DND-41 (cell line): ENCODE data around the gene NUDCD3.

Source experiments
- ATAC-seq: fragments of 200-7000 bp; cut with Tn5 transposase; 3 replicates; pipeline ENCODE4 v1.9.1; 2021; ENCODE audit warnings: low read depth; ENCODE audit not compliant: insufficient read depth
- DNase-seq: peaks from one replicate; pipeline ENCODE4 v3.0.0-alpha.2; 2020
- H2AFZ ChIP-seq: 2 replicates; pipeline ENCODE4 v1.6.0; 2012; ENCODE audit warnings: low read depth, low read length
- H3K27ac ChIP-seq: 2 replicates; pipeline ENCODE4 v1.5.1; 2012; ENCODE audit warnings: low read length, inconsistent platforms
- H3K27me3 ChIP-seq: fragments of 200-600 bp; sonication (generic); 2 replicates; pipeline ENCODE4 v1.6.0; 2012; ENCODE audit warnings: low read length, mild to moderate bottlenecking, inconsistent platforms; ENCODE audit not compliant: insufficient read depth, poor library complexity
- H3K36me3 ChIP-seq: 2 replicates; pipeline ENCODE4 v1.5.1; 2012; ENCODE audit warnings: low read length, inconsistent platforms; ENCODE audit not compliant: insufficient read depth
- H3K4me1 ChIP-seq: 2 replicates; pipeline ENCODE4 v1.5.1; 2012; ENCODE audit warnings: mild to moderate bottlenecking, low read length; ENCODE audit not compliant: insufficient read depth
- H3K4me2 ChIP-seq: 2 replicates; pipeline ENCODE4 v1.6.0; 2012; ENCODE audit warnings: mild to moderate bottlenecking, moderate library complexity, low read length, inconsistent platforms; ENCODE audit not compliant: insufficient read depth
- H3K4me3 ChIP-seq, 2 experiments: fragments of 200-600 bp in 1 of 2; shearing (Covaris generic) in 1 of 2; 2 replicates each; pipeline ENCODE4 v1.5.1; 2012 to 2016; ENCODE audit warnings: inconsistent platforms in 2 of 2, low read length in 2 of 2, mild to moderate bottlenecking in 2 of 2, low read depth in 1 of 2, moderate library complexity in 1 of 2
- H3K79me2 ChIP-seq: 2 replicates; pipeline ENCODE4 v1.6.0; 2012; ENCODE audit warnings: low read length, inconsistent platforms; ENCODE audit not compliant: insufficient read depth
- H3K9ac ChIP-seq: 2 replicates; pipeline ENCODE4 v1.6.0; 2012; ENCODE audit warnings: low read depth, mild to moderate bottlenecking, inconsistent platforms, low read length, moderate library complexity
- H3K9me3 ChIP-seq: 2 replicates; pipeline ENCODE4 v1.5.1; 2012; ENCODE audit warnings: low read length, moderate library complexity, mild to moderate bottlenecking, inconsistent platforms; ENCODE audit not compliant: insufficient read depth, severe bottlenecking
- H4K20me1 ChIP-seq: 2 replicates; pipeline ENCODE4 v1.6.0; 2012; ENCODE audit warnings: low read length; ENCODE audit not compliant: insufficient read depth
- EZH2 ChIP-seq: IDR thresholded peaks from 3 replicates; pipeline ENCODE4 v1.6.1; 2012; ENCODE audit warnings: borderline replicate concordance, low read depth, mild to moderate bottlenecking, moderate library complexity, low read length, inconsistent platforms; ENCODE audit not compliant: severe bottlenecking
- TF ChIP-seq, protein P1 (sequence below): IDR thresholded peaks from 2 replicates; pipeline ENCODE4 v1.5.1; 2012; ENCODE audit warnings: borderline replicate concordance, low read length, moderate library complexity, mild to moderate bottlenecking; ENCODE audit not compliant: poor library complexity, severe bottlenecking; ENCODE audit errors: extremely low read depth

Gene NUDCD3

DNA sequence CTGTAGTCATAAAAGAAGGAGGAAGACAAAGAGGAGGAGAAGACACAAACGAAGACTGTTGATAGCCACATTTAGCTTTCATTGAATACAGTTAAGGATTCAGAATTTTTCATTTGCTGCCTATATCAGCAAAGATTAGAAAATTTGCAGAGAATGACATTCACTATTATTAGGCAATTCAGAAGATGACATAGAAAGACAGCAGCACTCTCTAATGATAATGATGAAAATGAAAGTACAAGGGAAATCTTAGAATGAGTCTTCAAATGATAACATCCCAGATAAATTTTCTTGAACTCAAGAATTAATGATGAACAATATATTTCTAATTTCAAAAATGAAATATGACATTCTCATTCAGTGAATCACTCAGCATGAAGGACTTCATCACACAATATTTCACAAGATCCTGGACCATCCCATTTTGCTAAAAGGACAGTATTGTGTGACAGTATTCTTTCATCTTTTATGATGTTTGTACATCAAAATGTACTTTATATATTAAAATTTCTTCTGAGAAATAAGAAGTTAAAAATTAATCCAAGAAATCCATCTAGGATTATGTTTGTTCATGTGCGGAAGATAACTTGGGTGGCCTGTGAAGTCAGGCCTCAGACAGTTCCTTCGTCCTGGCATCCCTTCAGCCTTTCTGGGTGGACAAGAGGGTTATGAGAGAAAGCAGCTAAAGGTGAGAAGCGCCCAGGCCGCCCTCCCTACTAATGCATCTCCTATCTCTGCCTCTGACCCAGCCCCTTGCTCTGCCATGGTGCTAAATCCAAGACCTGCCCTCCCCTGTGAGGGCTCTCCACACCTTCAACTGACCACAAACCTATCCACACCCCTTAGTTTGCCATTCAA is 117.7 kb downstream of the NUDCD3 start:
- Histone ChIP-seq H3K79me2 (no peaks in the 10 kb centered on the region), H3K36me3 (no peaks in the 10 kb centered on the region), H3K4me1 (no peaks in the 10 kb centered on the region), H3K4me3 (no peak overlapping the region), H3K4me2 (peak overlapping the region; percentile 35; the same call in 1 of the 2 replicates), H3K9ac (no peak overlapping the region), H3K27ac (no peak overlapping the region), H3K27me3 (no peaks in the 10 kb centered on the region), H3K9me3 (no peaks in the 10 kb centered on the region), H2AFZ (no peak overlapping the region), H4K20me1 (peaks cover 11% of the 10 kb centered on the region)
- ATAC-seq (no peak), DNase-seq (no peak)
- TF ChIP-seq, protein P1, sequence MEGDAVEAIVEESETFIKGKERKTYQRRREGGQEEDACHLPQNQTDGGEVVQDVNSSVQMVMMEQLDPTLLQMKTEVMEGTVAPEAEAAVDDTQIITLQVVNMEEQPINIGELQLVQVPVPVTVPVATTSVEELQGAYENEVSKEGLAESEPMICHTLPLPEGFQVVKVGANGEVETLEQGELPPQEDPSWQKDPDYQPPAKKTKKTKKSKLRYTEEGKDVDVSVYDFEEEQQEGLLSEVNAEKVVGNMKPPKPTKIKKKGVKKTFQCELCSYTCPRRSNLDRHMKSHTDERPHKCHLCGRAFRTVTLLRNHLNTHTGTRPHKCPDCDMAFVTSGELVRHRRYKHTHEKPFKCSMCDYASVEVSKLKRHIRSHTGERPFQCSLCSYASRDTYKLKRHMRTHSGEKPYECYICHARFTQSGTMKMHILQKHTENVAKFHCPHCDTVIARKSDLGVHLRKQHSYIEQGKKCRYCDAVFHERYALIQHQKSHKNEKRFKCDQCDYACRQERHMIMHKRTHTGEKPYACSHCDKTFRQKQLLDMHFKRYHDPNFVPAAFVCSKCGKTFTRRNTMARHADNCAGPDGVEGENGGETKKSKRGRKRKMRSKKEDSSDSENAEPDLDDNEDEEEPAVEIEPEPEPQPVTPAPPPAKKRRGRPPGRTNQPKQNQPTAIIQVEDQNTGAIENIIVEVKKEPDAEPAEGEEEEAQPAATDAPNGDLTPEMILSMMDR = no peak
- no peak for TF ChIP-seq EZH2

GRCh38 chr7:44368885-44369284 is 121.6 kb downstream of the NUDCD3 start:
- no peak for DNase-seq
- TF ChIP-seq, protein P1 = no peak
- no peak for TF ChIP-seq EZH2

GRCh38 chr7:44368455-44368854 is 122.0 kb downstream of the NUDCD3 start:
- Histone ChIP-seq H3K27ac (no peak overlapping the region), H2AFZ (no peak overlapping the region), H3K4me3 (no peak overlapping the region), H3K36me3 (no peaks in the 10 kb centered on the region), H3K4me1 (no peaks in the 10 kb centered on the region), H3K4me2 (no peak overlapping the region), H3K27me3 (no peaks in the 10 kb centered on the region), H3K9ac (no peak overlapping the region), H3K9me3 (no peaks in the 10 kb centered on the region), H4K20me1 (no peaks in the 10 kb centered on the region), H3K79me2 (no peaks in the 10 kb centered on the region)
- no peak for DNase-seq
- no peak for TF ChIP-seq EZH2
- TF ChIP-seq, protein P1 = no peak
- ATAC-seq = no peak

More at GRCh38 chr7:44368885-44369284, 121.6 kb downstream of the NUDCD3 start:
- Histone ChIP-seq H3K9ac (no peak overlapping the region), H3K4me1 (no peaks in the 10 kb centered on the region), H3K79me2 (no peaks in the 10 kb centered on the region), H4K20me1 (no peaks in the 10 kb centered on the region), H3K4me2 (no peak overlapping the region), H3K27ac (no peak overlapping the region), H2AFZ (no peak overlapping the region), H3K27me3 (no peaks in the 10 kb centered on the region), H3K36me3 (no peaks in the 10 kb centered on the region), H3K9me3 (no peaks in the 10 kb centered on the region), H3K4me3 (no peak overlapping the region)
- no peak for ATAC-seq
